ENCODE data around the gene TBC1D22A. TPM values are rescaled to one million over a fixed set of nuclear protein-coding genes. Genes with fewer than 3 reads are reported as not detected.

Gene TBC1D22A
- polyA plus RNA-seq, 1 experiment, result 19.8 TPM

- H3K9me3 ChIP-seq (ENCODE audit: control insufficient read depth, insufficient read depth, low read length), result no peaks in the 10 kb centered on the region
- no peak overlapping the region for H3K4me3 ChIP-seq (ENCODE audit: low read depth, low read length)
- H3K27ac ChIP-seq (ENCODE audit: low read depth, low read length), result no peak overlapping the region
- no peaks in the 10 kb centered on the region for H3K27me3 ChIP-seq (ENCODE audit: control insufficient read depth, insufficient read depth, low read length)
- TF ChIP-seq, protein P1, sequence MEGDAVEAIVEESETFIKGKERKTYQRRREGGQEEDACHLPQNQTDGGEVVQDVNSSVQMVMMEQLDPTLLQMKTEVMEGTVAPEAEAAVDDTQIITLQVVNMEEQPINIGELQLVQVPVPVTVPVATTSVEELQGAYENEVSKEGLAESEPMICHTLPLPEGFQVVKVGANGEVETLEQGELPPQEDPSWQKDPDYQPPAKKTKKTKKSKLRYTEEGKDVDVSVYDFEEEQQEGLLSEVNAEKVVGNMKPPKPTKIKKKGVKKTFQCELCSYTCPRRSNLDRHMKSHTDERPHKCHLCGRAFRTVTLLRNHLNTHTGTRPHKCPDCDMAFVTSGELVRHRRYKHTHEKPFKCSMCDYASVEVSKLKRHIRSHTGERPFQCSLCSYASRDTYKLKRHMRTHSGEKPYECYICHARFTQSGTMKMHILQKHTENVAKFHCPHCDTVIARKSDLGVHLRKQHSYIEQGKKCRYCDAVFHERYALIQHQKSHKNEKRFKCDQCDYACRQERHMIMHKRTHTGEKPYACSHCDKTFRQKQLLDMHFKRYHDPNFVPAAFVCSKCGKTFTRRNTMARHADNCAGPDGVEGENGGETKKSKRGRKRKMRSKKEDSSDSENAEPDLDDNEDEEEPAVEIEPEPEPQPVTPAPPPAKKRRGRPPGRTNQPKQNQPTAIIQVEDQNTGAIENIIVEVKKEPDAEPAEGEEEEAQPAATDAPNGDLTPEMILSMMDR (IDR thresholded peaks at IDR 0.05; ENCODE audit: low read depth, low read length), result no peak
- POLR2A ChIA-PET, result no interaction called here
- CTCF ChIA-PET, result no interaction called here
- DNase-seq (ENCODE audit: low read depth, low spot score), result peak; percentile 39
Measured at GRCh38 chr22:46848197-46848596, 85.7 kb downstream of the TBC1D22A start.

DNA sequence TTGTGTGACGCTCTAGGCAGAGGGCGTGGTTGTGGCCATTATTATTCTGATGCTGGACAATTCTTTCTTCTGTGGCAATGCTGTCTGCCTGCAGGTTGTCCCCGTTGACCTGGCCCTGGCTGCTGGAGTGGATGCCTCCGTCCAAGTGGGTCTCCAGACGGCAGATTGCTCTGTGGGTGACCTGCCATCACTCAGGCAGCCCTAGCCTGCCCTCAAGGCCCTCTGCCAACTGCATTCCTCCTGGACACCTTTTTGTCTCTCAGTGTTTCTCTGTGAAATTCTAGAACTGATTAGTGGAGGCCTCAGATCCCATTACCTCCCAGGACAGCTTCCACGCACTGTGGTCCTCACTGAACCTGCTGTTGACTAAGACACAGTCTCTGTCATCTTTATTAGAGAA is 86.7 kb downstream of the TBC1D22A start:
- ChIA-PET POLR2A (interaction anchor here (0.7 kb wide), 1 partner anchor 19 kb away, joined by 4 read pairs; no protein-coding TSS in a partner anchor), CTCF (no interaction called here)
- TF ChIP-seq, protein P1 (IDR thresholded peaks at IDR 0.05; ENCODE audit: low read depth, low read length), result no peak
- DNase-seq (ENCODE audit: low read depth, low spot score), result no peak
- no peaks in the 10 kb centered on the region for H3K27me3 ChIP-seq (ENCODE audit: control insufficient read depth, insufficient read depth, low read length)
- no peak overlapping the region for H3K27ac ChIP-seq (ENCODE audit: low read depth, low read length)
- no peak overlapping the region for H3K4me3 ChIP-seq (ENCODE audit: low read depth, low read length)
- H3K9me3 ChIP-seq (ENCODE audit: control insufficient read depth, insufficient read depth, low read length), result no peaks in the 10 kb centered on the region

DNA sequence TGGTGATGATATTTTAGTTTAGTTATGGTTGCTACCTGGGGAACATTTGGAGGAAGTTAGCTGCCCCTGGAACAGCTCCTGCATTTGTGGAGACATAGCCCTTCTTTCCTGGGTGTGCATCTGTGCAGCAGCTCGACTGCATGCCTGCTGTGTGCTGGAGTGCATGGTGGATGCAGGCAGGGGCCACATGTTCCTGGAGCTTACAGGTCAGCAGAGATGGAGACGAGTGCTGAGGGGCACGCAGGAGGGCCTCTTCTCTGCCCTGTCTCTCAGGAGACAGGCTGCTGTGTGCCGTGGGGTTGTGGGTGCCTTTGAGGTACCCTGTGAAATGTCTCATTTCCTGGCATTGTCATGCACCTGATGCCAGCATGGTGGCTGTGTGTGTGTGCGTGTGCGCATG is 87.5 kb downstream of the TBC1D22A start:
- Histone ChIP-seq H3K4me3 (ENCODE audit: low read depth, low read length) (no peak overlapping the region), H3K27me3 (ENCODE audit: control insufficient read depth, insufficient read depth, low read length) (no peaks in the 10 kb centered on the region), H3K27ac (ENCODE audit: low read depth, low read length) (no peak overlapping the region), H3K9me3 (ENCODE audit: control insufficient read depth, insufficient read depth, low read length) (no peaks in the 10 kb centered on the region)
- TF ChIP-seq, protein P1 (IDR thresholded peaks at IDR 0.05; ENCODE audit: low read depth, low read length), result no peak
- ChIA-PET POLR2A (no interaction called here), CTCF (no interaction called here)
- DNase-seq (ENCODE audit: low read depth, low spot score), result no peak

- POLR2A ChIA-PET, result no interaction called here
- DNase-seq (ENCODE audit: low read depth, low spot score), result no peak
- TF ChIP-seq, protein P1 (IDR thresholded peaks at IDR 0.05; ENCODE audit: low read depth, low read length), result no peak
- no peak overlapping the region for H3K27ac ChIP-seq (ENCODE audit: low read depth, low read length)
- CTCF ChIA-PET, result no interaction called here
- H3K27me3 ChIP-seq (ENCODE audit: control insufficient read depth, insufficient read depth, low read length), result no peaks in the 10 kb centered on the region
- no peak overlapping the region for H3K4me3 ChIP-seq (ENCODE audit: low read depth, low read length)
- no peaks in the 10 kb centered on the region for H3K9me3 ChIP-seq (ENCODE audit: control insufficient read depth, insufficient read depth, low read length)
Measured at GRCh38 chr22:46851311-46851710, 88.9 kb downstream of the TBC1D22A start.

DNA sequence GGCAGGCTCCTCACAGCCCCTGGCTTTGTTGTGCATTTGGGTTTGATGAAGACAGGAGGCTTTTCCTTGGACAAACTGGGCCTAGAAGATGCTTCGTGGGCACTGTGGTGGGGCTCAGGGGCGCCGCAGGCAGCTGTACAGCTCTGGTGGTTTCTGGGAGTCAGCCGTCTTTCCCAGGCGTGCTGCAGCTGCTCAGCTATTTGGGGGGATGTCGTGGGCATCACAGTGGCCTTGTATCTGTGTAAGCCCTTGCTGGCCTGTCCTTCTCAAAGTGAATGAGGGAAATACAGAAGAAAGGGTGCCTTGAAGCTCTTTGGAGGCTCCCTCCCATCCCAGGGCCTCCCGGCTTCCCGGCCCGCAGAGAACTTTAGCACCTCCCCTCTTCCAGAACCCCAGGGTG is 89.5 kb downstream of the TBC1D22A start:
- ChIA-PET POLR2A (no interaction called here), CTCF (no interaction called here)
- no peak for DNase-seq (ENCODE audit: low read depth, low spot score)
- Histone ChIP-seq H3K27me3 (ENCODE audit: control insufficient read depth, insufficient read depth, low read length) (no peaks in the 10 kb centered on the region), H3K4me3 (ENCODE audit: low read depth, low read length) (no peak overlapping the region), H3K9me3 (ENCODE audit: control insufficient read depth, insufficient read depth, low read length) (no peaks in the 10 kb centered on the region), H3K27ac (ENCODE audit: low read depth, low read length) (no peak overlapping the region)
- TF ChIP-seq, protein P1 (IDR thresholded peaks at IDR 0.05; ENCODE audit: low read depth, low read length), result no peak

Data from AG04450 (cell line).